ENCODE results near the gene CD300LB.

GRCh38 chr17:74477411-74477810 is 53.9 kb downstream of the CD300LB start:
- TF ChIP-seq, protein P1, sequence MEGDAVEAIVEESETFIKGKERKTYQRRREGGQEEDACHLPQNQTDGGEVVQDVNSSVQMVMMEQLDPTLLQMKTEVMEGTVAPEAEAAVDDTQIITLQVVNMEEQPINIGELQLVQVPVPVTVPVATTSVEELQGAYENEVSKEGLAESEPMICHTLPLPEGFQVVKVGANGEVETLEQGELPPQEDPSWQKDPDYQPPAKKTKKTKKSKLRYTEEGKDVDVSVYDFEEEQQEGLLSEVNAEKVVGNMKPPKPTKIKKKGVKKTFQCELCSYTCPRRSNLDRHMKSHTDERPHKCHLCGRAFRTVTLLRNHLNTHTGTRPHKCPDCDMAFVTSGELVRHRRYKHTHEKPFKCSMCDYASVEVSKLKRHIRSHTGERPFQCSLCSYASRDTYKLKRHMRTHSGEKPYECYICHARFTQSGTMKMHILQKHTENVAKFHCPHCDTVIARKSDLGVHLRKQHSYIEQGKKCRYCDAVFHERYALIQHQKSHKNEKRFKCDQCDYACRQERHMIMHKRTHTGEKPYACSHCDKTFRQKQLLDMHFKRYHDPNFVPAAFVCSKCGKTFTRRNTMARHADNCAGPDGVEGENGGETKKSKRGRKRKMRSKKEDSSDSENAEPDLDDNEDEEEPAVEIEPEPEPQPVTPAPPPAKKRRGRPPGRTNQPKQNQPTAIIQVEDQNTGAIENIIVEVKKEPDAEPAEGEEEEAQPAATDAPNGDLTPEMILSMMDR (conservative IDR thresholded peaks at IDR 0.05; ENCODE audit: low read length), result no peak
- no peak for TF ChIP-seq EZH2phosphoT487 (IDR thresholded peaks at IDR 0.05; ENCODE audit: borderline replicate concordance, low read depth, low read length)

Measured in OCI-LY7 (cell line).